GM21447 (cell line): ENCODE data around the gene POLE.

Experiments used
- ATAC-seq: cut with Tn5 transposase; IDR thresholded peaks from one replicate; pipeline ENCODE4 v1.9.1; 2021; ENCODE audit not compliant: unreplicated experiment

The POLE gene

GRCh38 chr12:132657004-132657727, 30.0 kb downstream of the POLE start:
- ATAC-seq: no peak

GRCh38 chr12:132653567-132654290, 33.4 kb downstream of the POLE start:
- ATAC-seq: no peak

DNA sequence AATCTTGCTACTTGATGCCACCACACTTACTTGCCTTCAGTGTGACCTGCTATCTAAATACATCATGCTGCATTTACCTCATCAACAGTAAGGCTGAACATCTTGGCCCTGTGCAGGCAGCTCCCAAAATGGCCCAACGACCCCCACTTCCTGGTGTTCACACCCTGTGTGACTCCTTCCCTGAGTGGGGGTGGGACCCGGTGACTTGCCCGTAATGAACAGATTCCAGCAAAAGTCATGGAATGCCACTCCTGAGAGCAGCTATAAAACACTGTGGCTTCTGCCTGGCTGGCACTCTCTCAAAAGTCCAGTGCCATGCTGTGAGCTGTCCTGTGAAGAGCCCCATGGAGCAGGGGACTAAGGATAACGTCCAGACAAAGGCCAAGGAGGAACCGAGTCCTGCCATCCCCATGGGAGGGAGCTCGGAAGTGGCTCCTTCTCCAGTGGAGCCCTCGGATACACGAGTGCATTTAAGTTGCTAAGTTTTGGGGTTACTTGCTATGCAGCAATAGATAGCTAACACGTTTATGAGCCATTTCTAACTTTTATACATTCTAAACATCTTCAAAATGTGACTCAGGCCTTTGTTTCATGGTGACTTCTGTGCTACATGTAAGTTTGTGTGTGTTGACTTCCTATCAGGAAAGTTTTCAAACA, 35.6 kb downstream of the POLE start:
- ATAC-seq: no peak

- ATAC-seq: no peak
These were observed 37.8 kb downstream of the POLE start for GRCh38 chr12:132649226-132649945.

- ATAC-seq: no peak
These were observed 38.4 kb downstream of the POLE start for GRCh38 chr12:132648616-132649225.

DNA sequence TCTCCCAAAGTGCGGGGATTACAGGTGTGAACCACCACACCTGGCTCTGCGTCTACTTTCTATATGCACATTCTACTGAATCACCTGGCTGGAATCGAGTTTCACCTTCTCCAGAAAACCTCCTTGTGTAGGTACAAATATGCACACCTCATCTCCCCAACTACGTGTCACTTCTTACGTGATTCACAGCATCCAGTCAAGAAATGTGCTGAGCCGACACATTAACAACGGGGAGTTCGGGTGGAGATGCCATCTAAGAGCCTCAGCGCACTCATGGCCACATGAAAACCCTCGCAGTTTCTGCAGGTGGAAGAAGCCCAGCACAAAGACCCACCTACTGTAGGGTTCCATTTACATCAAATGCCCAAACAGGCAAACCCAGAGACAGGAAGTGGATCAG, 39.3 kb downstream of the POLE start:
- ATAC-seq: no peak

DNA sequence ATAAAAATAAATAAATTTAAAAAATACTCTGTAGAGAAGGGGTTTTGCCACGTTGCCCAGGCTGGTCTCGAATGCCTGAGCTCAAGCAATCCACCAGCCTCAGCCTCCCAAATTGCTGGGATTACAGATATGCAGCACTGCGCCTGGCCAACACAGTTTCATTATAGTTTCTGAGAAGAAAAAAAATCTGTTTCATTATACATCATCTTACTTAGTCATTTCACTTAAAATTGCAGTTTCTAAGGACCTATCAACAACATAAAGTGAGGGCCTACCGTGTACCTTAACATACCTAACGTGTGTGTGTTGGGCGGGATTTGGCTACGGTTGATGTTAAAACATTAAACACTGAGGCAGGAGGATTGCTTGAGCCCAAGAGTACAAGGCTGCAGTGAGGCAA, 40.3 kb downstream of the POLE start:
- no peak for ATAC-seq

DNA sequence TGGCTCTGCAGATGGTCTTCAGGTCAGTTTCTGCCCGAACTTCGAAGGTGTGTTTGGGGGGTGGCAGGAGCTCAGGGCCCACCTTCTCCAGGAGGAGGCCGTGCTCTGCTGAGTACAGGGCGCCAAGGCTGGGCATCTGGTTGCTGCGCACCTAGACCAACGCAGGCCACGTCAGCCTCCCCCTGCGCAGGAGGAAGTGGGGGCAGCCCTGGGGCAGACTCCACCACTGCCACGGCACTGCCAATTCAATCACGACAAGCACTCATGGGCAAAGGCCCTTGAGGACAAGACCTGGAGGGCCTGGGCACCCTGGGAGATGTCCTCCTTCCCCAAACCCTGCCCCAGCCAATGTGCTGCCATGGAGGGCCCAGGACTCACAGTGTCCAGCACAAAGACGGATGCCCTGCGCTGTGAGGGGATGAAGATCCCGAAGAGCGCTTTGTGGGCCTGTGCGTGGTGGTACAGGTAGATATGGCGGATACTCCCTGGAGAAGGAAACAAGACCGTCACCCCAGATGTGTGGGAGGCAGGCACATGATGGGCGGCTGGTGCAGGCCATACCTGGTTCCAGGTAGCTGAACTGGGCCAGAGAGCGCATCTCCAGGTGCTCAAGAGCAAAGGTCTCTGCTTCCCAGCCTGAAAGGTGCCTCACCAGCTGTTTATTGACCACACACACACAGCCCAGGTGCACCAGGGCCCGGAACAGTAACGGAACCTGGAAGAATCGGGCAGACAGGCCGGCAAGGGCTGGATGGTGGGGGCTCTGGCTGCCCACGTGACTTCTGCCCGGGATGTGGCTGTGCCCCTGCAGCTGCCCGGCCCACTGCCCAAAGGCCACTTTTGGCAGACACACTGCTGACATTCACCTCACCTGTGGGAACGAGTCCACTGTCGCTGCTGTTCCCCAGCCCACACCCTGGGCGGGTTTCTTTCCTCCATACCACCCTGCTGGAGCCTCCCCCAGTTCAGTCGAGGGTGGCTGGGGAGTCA, 44.0 kb downstream of the POLE start:
- no peak for ATAC-seq

GRCh38 chr12:132641811-132642650, 45.1 kb downstream of the POLE start:
- no peak for ATAC-seq

DNA sequence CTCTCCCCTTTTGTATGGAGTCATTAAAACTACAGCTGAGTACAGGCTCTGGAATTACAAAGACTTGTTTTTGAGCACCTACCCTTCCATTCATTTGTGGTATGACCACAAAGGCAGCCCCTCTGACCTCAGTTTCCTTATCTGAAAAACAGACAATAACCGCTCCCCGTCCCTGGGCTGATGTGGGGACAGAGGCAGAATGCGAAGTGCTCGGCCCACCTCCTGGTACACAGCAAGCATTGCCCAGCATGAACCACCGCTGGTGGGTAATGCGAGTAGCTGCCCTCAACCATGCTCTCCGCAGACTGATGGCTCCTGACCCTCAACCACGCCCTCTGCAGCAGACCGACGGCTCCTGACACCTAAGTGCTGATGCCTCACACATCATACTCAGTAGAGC, 46.2 kb downstream of the POLE start:
- ATAC-seq: no peak

GRCh38 chr12:132639956-132640520, 47.1 kb downstream of the POLE start:
- ATAC-seq: no peak

GRCh38 chr12:132638541-132639408, 48.4 kb downstream of the POLE start:
- ATAC-seq: no peak

DNA sequence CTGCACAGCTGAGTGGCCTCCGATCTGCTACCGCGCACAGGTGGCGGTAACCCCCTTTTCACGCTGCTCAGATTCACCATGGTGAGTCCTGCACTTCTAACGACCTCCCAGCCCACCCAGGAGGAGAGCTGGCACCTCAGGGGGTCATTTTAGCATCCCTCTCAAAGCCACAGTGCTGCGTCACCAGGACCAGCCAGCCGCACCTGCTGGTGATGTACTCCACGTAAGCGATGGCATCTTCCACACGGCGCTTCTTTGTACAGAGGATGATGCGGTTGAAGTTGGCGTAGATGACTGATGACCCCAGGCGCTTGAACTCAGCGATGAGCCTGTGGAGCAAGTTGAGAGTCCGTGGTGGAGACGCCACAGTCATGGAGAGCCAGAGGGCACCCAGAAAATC, 49.3 kb downstream of the POLE start:
- ATAC-seq: no peak

GRCh38 chr12:132635076-132635955, 51.8 kb downstream of the POLE start:
- ATAC-seq: no peak

DNA sequence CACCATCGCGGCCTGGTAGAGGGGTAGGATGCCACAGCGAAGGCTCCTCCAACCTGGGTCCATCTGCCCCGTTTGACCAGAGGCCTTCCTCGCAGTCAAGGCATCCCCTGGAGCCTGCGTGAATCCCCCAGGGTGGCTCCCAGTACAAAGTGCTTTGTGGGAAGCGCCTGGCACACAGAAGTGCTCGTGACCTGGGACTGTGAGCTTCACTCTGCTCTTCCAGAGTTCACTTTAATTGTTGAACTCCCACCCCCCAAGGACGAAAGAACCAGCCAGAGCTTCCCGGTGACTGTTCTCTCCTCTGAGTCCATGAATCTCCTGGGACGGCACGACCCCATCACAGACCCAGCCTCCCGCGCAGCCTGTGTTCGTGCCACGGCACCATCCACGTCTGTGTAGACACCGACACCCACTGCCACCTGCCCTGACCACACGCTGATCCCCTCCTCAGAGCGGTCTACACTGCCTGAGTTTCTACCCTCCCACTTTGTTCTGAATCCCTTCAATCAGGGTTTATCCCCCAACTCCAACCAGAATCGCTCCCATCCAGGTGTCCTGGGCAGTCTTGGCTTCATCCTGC, 52.6 kb downstream of the POLE start:
- ATAC-seq: no peak

GRCh38 chr12:132633901-132634300, 53.2 kb downstream of the POLE start:
- no peak for ATAC-seq
